MM.1S (cell line): ENCODE results near the gene KCNA5.

Source experiments
- DNase-seq: peaks from one replicate; pipeline ENCODE4 v3.0.0-alpha.2; 2015
- H2AFZ ChIP-seq: fragments of 300-600 bp; sonication (generic); 2 replicates; pipeline ENCODE4 v1.6.0; 2016; ENCODE audit warnings: antibody characterized with exemption, low read length
- H3F3A ChIP-seq: fragments of 300-600 bp; sonication (generic); 2 replicates; pipeline ENCODE4 v1.6.1; 2016; ENCODE audit warnings: mild to moderate bottlenecking, antibody characterized with exemption, low read length, moderate library complexity, mixed read lengths; ENCODE audit not compliant: insufficient read depth
- H3K27ac ChIP-seq: fragments of 300-600 bp; sonication (generic); 2 replicates; pipeline ENCODE4 v1.5.1; 2016; ENCODE audit warnings: mild to moderate bottlenecking, low read length
- H3K27me3 ChIP-seq: fragments of 300-600 bp; sonication (generic); replicated peaks from 2 replicates; pipeline ENCODE4 v1.6.0; 2016; ENCODE audit warnings: low read length; ENCODE audit not compliant: insufficient read depth
- H3K36me3 ChIP-seq: fragments of 300-600 bp; sonication (generic); replicated peaks from 2 replicates; pipeline ENCODE4 v1.6.1; 2016; ENCODE audit warnings: mild to moderate bottlenecking, low read length, mixed read lengths; ENCODE audit not compliant: insufficient read depth
- H3K4me1 ChIP-seq: fragments of 300-600 bp; sonication (generic); 2 replicates; pipeline ENCODE4 v1.6.1; 2016; ENCODE audit warnings: low read length, mixed read lengths
- H3K4me2 ChIP-seq: fragments of 300-600 bp; sonication (generic); 2 replicates; pipeline ENCODE4 v1.6.0; 2016; ENCODE audit warnings: low read depth, low read length
- H3K4me3 ChIP-seq: fragments of 300-600 bp; sonication (generic); 2 replicates; pipeline ENCODE4 v1.5.1; 2016; ENCODE audit warnings: low read length, mixed read lengths
- H3K79me2 ChIP-seq: fragments of 300-600 bp; sonication (generic); 2 replicates; pipeline ENCODE4 v1.6.1; 2016; ENCODE audit warnings: mixed run types, low read length, mixed read lengths
- H3K9ac ChIP-seq: fragments of 300-600 bp; sonication (generic); 2 replicates; pipeline ENCODE4 v1.6.1; 2016; ENCODE audit warnings: low read length, mixed read lengths
- H3K9me2 ChIP-seq: fragments of 300-600 bp; sonication (generic); replicated peaks from 2 replicates; pipeline ENCODE4 v1.6.1; 2016; ENCODE audit warnings: mild to moderate bottlenecking, low read length, mixed read lengths; ENCODE audit not compliant: insufficient read depth
- H3K9me3 ChIP-seq: fragments of 300-600 bp; sonication (generic); replicated peaks from 2 replicates; pipeline ENCODE4 v1.6.1; 2016; ENCODE audit warnings: mild to moderate bottlenecking, low read length, mixed read lengths; ENCODE audit not compliant: insufficient read depth
- H4K20me1 ChIP-seq: fragments of 300-600 bp; sonication (generic); 2 replicates; pipeline ENCODE4 v1.6.1; 2016; ENCODE audit warnings: mild to moderate bottlenecking, low read length, moderate library complexity, mixed read lengths; ENCODE audit not compliant: insufficient read depth
- CTCF ChIP-seq: fragments of 300-600 bp; sonication (generic); IDR thresholded peaks from 2 replicates; pipeline ENCODE4 v1.5.1; 2016; ENCODE audit warnings: antibody characterized with exemption, low read length, mixed read lengths
- EZH2 ChIP-seq: fragments of 300-600 bp; sonication (generic); optimal IDR thresholded peaks from 2 replicates; pipeline ENCODE3; 2017; ENCODE audit warnings: low read depth, mild to moderate bottlenecking, antibody characterized with exemption, low read length, mixed read lengths
- EZH2phosphoT487 ChIP-seq: fragments of 300-600 bp; sonication (generic); IDR thresholded peaks from 2 replicates; pipeline ENCODE4 v1.6.1; 2018; ENCODE audit warnings: antibody characterized with exemption, low read length

KCNA5 gene

GRCh38 chr12:5031242-5031641, 12.4 kb upstream of the KCNA5 start:
- Histone ChIP-seq H3K9me3 (no peaks in the 10 kb centered on the region), H3K36me3 (no peaks in the 10 kb centered on the region), H3K79me2 (no peaks in the 10 kb centered on the region), H3K27me3 (no peaks in the 10 kb centered on the region), H3K4me3 (no peak overlapping the region), H3K9ac (no peak overlapping the region), H3F3A (peaks cover 11% of the 10 kb centered on the region), H2AFZ (no peak overlapping the region), H3K4me1 (peaks cover 25% of the 10 kb centered on the region), H3K27ac (peak overlapping the region; percentile 44; the same call in 1 of the 2 replicates), H3K4me2 (peak overlapping the region; percentile 60), H3K9me2 (no peaks in the 10 kb centered on the region), H4K20me1 (no peaks in the 10 kb centered on the region)
- peak; percentile 76 for DNase-seq
- TF ChIP-seq EZH2phosphoT487, result no peak
- TF ChIP-seq EZH2, result no peak
- TF ChIP-seq CTCF, result no peak

- Histone ChIP-seq H3K9me3 (no peaks in the 10 kb centered on the region), H3K79me2 (no peaks in the 10 kb centered on the region), H3F3A (peaks cover 11% of the 10 kb centered on the region), H4K20me1 (no peaks in the 10 kb centered on the region), H2AFZ (no peak overlapping the region), H3K4me3 (no peak overlapping the region), H3K36me3 (no peaks in the 10 kb centered on the region), H3K4me1 (peaks cover 25% of the 10 kb centered on the region), H3K9me2 (no peaks in the 10 kb centered on the region), H3K9ac (no peak overlapping the region), H3K27me3 (no peaks in the 10 kb centered on the region), H3K4me2 (peak overlapping the region; percentile 60; the same call in 1 of the 2 replicates), H3K27ac (peak overlapping the region; percentile 44; the same call in 1 of the 2 replicates)
- no peak for TF ChIP-seq CTCF
- TF ChIP-seq EZH2, result no peak
- no peak for TF ChIP-seq EZH2phosphoT487
- no peak for DNase-seq
Measured at GRCh38 chr12:5031958-5032357, 11.7 kb upstream of the KCNA5 start.

DNA sequence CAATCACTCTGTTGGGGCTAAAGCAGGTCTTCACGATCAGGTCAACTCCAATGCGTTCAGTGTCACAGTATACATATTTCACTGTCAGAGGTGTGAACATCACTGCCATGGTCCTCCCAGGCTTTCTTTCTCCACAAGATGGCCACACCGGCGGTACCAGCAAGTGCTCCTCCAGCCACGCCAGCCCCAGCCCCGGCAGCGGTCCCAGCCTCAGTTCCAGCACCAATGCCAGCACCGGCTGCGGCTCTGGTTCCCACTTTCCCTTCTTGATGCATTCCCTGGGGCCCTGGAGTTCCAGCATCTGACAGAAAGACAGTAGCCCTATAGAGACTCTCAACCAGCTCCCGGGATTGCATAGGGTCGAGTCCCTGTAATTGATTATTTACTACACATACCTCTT, 10.9 kb upstream of the KCNA5 start:
- H3K9me3 ChIP-seq, result no peaks in the 10 kb centered on the region
- no peak overlapping the region for H3K4me2 ChIP-seq
- no peaks in the 10 kb centered on the region for H3K36me3 ChIP-seq
- no peaks in the 10 kb centered on the region for H3K9me2 ChIP-seq
- no peaks in the 10 kb centered on the region for H3K27me3 ChIP-seq
- peaks cover 11% of the 10 kb centered on the region for H3F3A ChIP-seq
- no peaks in the 10 kb centered on the region for H3K79me2 ChIP-seq
- H3K9ac ChIP-seq, result no peak overlapping the region
- DNase-seq, result no peak
- no peak overlapping the region for H3K27ac ChIP-seq
- H3K4me3 ChIP-seq, result no peak overlapping the region
- TF ChIP-seq CTCF (no peak), EZH2 (no peak), EZH2phosphoT487 (no peak)
- H4K20me1 ChIP-seq, result no peaks in the 10 kb centered on the region
- peaks cover 25% of the 10 kb centered on the region for H3K4me1 ChIP-seq
- H2AFZ ChIP-seq, result no peak overlapping the region

- H3K36me3 ChIP-seq, result no peaks in the 10 kb centered on the region
- H3K27me3 ChIP-seq, result no peaks in the 10 kb centered on the region
- no peaks in the 10 kb centered on the region for H3K9me2 ChIP-seq
- H3K4me1 ChIP-seq, result peaks cover 25% of the 10 kb centered on the region
- H3K4me3 ChIP-seq, result no peak overlapping the region
- H3K4me2 ChIP-seq, result no peak overlapping the region
- no peaks in the 10 kb centered on the region for H3K9me3 ChIP-seq
- H3K27ac ChIP-seq, result no peak overlapping the region
- H4K20me1 ChIP-seq, result no peaks in the 10 kb centered on the region
- TF ChIP-seq CTCF (no peak), EZH2phosphoT487 (no peak), EZH2 (no peak)
- no peak for DNase-seq
- no peaks in the 10 kb centered on the region for H3K79me2 ChIP-seq
- H2AFZ ChIP-seq, result no peak overlapping the region
- no peak overlapping the region for H3K9ac ChIP-seq
- peaks cover 11% of the 10 kb centered on the region for H3F3A ChIP-seq
Measured at GRCh38 chr12:5033883-5034282, 9.8 kb upstream of the KCNA5 start.
